LNCAP (cell line): ENCODE measurements around the gene RPRD2.

Experiments
- CTCF ChIP-seq: fragments of 450-650 bp; IDR thresholded peaks from 2 replicates; pipeline ENCODE4 v1.5.1; 2017; ENCODE audit warnings: mild to moderate bottlenecking

The RPRD2 gene

GRCh38 chr1:150363426-150364230 lies at the start of gene RPRD2:
Gene RPRD2 (plus strand): TSS chr1:150364147. CDS start chr1:150364715, 568 bp downstream.
- no peak for TF ChIP-seq CTCF

DNA sequence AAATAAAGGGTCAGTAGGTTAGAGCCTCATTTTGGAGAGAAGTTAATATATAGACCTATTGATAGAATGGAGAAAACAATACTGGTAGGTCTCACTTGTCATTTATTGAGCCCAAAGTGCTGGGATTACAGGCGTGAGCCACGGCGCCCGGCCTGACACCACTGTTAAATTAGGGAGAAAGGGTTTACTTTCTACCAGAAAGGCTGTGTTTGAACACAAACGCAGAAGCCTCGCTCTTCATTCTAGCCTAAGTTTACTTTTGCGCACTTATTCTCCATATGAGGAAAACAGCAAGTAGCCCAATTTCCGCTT lies 43.3 kb upstream of the RPRD2 start:
- TF ChIP-seq CTCF: no peak

DNA sequence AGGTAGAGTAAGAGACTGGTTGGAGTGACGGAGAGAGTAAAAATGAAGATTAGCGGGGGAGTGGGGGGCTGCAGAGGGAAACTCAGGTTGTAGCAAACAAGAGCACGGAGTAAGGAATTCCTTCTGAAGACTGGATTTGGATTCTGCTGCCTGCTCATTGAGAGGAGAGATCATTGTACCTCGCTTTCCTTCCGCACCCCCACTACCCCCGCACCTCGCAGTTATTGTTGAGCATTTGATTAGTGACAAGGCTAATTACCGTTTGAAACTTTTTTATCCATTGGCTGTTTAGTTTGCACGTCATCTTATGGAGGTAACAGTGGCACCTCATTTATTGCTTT lies 42.2 kb upstream of the RPRD2 start:
- TF ChIP-seq CTCF: no peak

- TF ChIP-seq CTCF: no peak
These were observed 41.6 kb upstream of the RPRD2 start for GRCh38 chr1:150322310-150322709.

- no peak for TF ChIP-seq CTCF
These were observed 31.2 kb upstream of the RPRD2 start for GRCh38 chr1:150332651-150333290.

GRCh38 chr1:150346316-150346715 lies 17.6 kb upstream of the RPRD2 start:
- TF ChIP-seq CTCF: no peak

DNA sequence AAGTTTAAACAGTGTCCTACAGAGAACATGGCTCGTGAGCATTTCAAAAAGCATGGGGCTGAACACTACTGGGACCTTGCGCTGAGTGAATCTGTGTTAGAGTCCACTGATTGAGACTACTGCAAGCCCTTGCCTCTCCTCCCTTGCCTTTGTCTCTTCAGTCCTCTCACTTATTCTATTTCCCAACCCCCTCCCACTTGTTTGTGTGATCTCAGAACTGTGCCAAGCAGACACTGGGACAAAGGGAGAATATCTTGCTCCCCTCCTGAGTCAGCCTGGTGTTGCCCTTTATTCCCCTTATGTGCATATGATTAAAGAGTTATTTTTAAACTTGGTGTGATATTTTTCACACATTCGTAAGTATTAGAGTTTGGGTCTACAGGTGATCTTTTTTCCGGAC lies 11.1 kb upstream of the RPRD2 start:
- no peak for TF ChIP-seq CTCF
